GM20431 (cell line): ENCODE data around the gene TMEM150B.

Experiments used
- in situ Hi-C: fragments of 300-500 bp; cut with MseI, MboI; formaldehyde crosslinking; loops from one replicate; pipeline ENCODE4 v1.15.0; 2020; ENCODE audit warnings: low sequenced_read_pairs; ENCODE audit not compliant: unreplicated experiment

TMEM150B gene

DNA sequence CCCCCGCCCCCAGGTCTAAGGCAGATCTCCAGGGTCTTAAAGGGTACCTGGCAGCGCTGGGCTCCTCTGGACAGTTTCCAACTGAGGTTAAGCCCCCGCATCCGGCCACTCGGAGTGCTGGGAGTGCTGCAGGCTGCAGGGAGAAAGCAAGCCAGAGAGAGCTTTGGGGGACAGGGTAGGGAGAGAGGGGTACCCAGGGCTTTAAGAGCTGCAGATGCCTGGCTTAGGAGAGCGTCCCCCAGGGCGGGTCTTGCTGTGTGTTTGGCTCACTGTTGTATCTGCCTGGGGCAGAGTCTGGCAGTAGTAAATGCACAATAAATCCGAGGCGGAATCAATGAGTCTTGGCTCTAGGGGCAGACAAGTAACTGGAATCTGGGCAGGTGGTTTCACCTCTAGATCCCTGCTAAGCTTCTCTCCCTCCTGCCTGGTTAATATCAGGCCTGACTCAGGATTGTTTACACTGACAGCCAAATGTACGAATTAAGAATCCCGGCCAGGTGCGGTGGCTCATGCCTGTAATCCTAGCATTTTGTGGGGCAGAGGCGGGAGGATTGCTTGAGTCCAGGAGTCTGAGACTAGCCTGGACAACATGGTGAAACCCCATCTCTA lies 30.2 kb upstream of the TMEM150B start:
- in situ Hi-C loops = no loop called here

DNA sequence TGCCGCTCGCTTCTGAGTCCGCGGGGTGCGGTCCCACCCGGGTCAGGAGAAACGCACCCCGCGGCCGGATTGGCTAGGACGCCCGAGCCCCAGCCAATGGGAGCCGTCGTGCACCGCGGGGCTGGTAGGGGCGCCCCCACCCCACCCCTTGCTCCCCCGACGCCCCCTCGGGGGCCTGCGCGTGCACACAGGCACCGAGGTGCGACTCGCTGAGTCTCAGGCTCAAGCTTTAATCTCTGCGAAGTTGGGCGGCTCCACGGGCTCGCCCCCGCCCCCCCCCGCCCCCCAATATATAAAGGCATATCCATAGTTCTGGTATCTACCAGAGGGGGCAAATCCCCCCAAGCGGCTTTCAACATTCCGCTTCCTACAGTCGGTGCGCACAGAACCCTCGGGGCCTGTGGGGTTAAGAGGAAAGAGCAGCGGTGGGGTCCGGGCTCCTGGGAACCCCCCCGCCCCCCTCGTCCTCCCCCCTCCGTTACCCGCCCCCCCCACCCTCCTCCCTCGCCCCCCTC lies 29.6 kb upstream of the TMEM150B start, which contains the start of gene COX6B2:
Gene COX6B2 (minus strand): TSS at position 22 of the 515 bp plus-strand sequence. CDS start 198 bp downstream, outside the sequence.
- in situ Hi-C loops = no loop called here

DNA sequence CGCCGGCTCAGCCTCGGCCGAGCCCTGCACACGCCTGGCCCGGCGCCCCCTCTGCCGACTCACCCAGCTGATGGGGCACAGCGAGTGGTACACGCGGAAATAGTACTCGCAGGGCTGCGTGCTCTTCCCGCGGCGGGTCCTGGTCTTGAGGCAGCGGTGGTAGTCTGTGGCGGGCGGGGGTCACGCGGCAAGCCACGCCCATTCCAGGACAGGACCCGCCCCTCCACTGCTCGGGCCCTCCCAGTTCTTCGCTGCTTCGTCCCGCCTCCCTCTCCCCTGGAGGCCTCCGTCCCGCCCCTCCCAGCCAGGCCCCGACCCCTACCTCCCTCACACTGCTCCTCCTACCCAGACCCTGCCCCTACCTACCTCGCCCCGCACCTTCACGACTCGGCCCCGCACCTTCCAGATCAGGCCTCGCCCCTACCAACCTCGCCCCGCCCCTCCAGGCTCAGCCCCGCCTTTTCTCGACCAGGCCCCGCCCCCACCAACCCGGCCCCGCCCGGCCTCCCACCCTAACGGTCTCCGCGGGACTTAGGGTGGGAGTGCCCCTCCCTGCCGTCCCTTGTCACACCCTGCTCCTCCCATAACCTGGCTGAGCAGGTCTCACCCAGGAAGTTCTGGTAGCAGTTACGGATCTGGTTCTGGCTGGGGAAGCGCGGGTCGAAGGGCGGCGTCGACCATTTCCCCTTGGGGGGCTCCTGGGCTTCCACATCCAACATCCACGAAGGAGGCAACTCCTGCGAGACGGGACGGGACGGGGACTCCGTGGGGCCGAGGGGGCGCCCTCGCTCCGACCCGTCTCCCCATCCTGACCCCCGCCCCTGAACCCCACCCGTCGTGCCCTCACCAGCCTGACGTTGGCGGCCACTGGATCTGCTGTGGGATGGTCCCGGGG lies 28.9 kb upstream of the TMEM150B start:
- in situ Hi-C loops = no loop called here

DNA sequence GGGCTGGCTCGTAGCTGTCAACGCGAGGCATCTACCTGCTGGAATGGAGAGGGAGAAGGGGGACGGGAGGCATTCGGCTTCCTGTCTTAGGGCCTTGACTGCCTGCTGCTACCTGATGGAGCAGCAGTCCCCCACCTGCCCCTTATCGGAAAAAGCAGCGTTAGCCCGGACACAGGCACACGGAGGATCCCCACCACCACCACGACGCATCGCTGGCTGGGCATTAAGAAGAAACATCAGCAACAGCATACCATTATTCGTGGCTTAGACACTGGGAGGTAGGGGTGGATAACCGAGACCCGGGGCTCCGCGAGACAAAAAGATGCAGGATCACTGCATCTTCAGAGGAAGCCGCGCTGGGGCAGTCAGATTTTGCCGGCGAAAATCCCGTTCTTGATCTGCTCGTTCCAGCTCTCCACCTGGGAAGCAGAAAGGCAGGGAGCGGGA lies 28.2 kb upstream of the TMEM150B start:
- in situ Hi-C loops = no loop called here

DNA sequence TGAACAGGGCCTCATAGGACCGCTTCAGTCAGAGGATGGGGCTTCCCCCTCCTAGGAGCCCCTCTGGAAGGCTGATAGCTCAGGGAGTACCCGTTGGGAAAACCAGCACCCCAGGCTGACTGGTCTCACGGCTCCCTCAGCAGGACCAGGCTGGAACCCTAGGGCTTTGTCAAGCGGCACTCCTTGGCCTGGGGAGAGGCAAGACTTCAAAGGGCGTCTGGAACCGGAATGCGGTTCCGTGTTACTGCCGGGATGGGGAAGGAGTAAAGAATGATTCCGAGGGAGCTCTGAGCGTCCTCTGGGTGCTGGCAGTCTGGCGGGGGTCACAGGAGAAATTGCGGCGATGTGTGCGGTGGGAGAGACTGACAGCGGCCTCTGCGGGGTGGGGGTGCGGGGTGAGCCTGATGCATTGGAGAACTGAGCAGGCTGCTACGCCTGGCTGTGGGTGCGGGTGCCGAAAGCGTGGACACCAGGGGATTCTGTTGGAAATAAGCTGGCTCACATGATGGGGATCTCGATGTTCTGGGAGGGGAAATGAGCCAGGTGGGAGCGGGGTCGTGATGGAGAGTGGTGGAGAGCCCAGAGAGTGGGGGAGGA lies 27.5 kb upstream of the TMEM150B start:
- in situ Hi-C loops = no loop called here

DNA sequence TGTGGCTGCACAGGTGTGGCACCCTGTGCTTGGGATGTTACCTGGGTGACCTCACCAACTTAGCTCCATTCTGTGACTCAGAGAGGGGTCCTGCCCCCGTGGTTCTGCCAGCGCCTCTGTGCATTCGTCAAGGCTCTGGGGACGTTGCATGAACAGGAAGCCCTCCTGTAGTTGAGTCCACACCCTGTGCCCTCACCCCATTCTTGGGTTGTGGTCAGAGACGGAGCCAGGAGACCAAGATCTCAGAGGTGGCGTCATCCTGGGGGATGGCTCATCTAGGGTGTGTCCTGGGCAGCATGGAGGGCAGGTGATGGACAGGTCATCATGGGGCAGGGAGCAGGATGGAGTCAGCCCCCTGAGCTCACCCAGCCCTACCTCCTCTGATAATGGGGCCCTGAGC lies 26.9 kb upstream of the TMEM150B start:
- in situ Hi-C loops = no loop called here

DNA sequence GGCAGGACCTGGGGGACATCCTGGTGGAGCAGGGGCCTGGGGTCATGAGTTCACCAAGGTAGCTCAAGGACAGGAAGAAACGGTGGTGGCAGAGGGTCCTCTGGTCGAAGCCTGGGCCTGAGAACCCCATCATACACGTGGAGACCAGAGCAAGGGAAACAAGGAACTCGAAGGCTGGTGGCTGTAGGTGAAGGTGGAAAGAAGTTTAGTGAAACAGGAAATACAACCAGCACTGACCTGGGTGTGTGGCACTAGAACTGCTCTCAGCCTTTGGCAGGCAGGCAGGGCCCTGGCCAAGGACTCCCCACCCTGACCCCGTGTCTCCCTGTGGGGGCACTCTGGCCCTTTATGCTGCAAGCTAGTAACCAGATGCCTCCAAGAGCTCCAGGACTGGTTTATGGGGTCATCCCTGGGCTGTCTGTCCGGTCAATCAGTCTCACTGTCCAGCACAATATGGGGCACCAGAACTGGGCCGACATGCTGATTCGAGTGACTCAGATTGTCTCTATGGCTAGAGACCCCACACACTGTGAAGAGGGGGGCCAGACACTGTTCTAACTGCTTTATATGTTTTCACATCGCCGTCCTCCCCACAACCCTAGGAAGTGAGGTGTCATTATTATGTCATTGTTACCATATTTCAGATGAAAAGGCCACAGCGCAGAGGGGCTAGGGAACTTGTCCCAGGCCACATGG lies 25.6 kb upstream of the TMEM150B start:
- in situ Hi-C loops = no loop called here

DNA sequence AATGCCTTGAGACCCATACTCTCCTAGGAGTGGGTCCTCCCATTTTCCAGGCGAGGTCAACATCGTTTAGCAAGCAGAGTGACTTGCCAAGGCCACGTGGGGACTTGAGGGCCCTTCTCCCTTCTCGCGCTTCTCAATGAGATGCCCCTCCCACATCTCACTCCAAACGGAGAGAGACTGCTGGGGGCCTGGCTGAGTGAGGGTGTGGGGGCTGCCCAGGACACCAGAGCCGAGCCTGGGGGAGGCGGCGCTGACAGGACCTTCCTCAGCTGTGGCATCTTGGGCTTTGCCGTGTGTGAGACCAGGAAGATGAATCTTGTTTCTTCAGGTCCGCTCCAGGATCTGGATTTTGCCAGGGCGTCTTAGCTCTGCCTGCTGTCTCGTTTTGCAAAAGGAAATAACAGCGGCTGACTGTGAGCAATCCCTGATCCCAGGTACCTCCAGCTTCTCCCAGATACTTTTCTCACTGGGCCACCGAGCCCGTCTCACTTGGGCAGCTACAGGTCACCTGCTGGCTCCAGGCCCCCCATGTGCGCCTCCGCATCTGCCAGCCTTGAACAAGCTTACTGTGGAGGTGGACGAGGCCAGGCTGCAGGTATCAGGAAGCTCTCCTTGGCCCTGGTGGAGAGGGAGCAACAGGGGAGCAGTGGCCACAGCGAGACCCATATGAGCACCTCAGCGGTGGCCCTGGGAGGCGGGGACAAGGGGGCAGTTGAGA lies 23.3 kb upstream of the TMEM150B start:
- in situ Hi-C loops = no loop called here

DNA sequence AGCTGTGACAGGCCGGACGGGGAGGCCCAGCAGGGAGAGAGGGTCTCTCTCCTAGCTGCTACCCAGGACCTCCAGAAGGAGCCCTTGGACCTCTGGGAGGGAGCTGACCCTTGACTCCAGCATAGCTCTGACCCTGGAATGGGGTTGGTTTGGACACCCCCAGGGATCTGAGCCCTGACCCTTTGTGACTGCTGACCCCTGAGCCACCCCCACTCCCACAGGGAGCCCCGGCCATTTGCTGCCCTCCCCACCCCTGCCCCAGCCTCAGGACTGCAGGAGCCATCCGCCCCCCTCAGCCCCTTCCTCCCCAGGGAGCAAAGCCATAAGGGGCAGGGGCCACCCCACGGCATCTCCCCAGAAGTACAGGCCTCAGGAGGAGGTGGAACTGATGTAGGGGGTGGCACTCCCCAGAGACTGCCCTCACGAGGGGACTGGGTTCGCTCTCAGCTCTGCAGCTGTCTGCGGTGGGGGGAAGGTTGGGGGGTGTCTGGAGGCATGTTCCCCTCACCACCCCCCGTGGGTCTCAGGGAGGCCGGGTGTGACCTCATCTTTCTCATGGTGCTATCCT lies 22.4 kb upstream of the TMEM150B start:
- in situ Hi-C loops = no loop called here

DNA sequence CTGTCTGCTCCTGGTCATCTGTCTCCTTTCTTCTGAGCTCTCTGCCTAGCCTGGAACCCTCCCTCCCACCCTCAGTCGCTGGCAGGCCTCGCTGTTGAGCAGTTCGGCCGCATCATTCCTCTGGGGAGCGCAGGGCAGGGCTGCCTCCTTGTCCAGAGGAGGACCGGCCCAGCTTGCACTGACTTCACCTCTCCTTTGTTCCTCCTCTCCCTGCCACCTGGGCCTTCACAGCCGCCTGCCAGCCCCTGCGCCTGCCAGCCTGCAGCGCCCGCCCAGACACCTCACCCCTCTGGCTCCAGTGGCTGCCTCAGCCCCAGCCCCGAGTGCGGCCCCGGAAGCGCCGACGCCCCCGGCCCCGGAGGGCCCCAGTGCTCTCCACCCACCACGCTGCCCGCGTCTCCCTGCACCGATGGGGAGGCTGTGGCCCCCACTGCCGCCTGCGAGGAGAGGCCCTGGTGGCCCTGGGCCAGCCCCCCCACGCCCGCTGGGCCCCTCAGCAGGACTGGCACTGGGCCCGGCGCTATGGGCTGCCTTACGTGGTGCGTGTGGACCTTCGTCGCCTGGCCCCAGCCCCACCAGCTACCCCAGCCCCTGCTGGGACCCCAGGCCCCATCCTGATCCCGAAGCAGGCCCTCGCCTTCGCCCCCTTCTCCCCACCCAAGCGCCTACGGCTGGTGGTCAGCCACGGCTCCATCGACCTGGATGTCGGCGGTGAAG lies 21.7 kb upstream of the TMEM150B start:
- in situ Hi-C loops = no loop called here

DNA sequence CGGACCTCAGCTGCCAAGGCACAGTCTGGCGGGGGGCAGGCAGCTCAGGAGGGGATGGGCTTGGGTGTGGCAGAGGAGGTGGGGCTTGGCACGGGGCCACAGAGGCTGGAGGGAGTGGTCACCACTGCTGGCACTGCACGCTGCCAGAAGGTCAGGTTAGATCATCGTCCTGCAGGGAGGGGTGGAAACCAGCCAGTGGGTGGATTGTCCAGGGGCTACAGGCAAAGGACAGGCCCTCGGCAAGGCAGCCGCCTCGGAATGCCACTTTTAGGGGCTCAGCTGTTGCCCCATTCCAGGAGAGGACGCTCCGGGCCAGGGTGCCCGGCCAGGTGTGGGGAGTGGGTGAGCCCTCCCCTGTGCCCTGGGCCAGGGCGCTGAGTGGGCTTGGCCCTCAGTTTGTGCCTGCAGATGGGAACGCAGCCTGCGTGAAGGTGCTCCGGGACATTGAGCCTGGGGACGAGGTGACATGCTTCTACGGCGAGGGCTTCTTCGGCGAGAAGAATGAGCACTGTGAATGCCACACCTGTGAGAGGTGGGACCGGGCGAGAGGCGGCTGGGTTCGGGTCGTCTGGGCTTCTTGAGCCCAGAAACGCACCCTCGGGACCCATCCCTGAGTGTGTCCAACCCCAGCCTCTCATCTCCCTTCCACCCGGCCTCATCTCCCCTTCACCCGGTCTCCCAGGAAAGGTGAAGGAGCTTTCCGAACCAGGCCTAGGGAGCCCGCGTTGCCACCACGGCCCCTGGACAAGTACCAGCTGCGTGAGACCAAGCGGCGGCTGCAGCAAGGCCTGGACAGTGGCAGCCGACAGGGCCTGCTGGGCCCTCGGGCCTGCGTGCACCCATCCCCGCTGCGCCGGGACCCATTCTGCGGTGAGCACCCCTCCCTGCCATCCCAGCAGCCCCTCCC lies 20.9 kb upstream of the TMEM150B start:
- in situ Hi-C loops = no loop called here

DNA sequence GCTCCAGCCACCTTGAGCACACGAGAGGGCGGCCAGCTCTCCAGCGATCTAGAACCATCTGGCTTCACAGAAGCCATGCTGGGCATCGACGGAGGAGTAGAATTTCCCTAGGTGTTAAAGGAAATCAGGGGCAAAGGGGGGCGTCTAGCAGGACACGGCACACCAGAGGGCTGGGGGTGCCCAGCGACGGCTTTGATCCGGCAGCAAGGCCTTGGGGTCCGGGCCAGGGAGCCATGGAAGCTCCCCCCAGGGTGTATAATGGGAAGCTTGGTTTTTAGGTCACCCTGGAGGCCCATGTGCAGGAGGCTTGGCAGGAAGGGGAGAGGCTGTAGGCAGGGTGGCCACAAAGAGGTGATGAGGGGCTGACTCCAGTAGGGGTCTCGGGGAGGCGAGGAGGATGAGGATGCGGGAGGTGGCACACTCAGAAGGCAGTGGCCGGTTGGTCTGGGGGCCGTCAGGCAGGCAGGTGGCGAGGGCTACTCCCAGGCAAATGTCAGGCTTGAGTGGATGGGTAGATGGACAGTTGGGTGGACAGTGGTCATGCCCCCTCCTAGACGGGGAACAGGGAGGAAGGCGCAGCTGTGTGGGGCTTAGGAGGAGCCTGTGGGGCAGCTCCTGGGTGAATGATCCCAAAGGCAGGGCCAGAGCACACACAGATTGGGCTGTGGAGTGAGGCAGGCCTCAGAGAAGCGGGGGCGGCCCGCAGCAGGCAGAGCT lies 20.1 kb upstream of the TMEM150B start:
- in situ Hi-C loops = no loop called here

DNA sequence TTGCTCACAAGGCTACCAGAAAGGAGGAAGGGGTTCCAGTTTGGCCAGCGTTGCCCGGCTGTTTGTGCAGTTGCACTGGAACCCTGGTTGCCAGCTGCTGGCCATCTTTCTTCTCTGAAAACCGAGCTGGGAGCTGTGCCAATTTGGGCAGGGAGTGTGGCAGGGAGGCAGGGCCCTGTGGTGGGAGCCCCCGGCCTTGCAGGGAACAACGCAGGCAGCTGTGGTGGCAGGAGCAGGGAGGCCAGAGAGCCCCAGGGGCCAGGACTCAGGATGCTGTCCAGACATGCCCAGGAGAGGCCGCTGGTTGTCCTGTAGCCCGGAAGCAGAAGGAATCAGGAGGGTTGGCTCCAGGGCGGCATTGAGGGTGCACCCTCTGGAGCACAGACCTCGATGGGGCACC lies 19.3 kb upstream of the TMEM150B start:
- in situ Hi-C loops = no loop called here

DNA sequence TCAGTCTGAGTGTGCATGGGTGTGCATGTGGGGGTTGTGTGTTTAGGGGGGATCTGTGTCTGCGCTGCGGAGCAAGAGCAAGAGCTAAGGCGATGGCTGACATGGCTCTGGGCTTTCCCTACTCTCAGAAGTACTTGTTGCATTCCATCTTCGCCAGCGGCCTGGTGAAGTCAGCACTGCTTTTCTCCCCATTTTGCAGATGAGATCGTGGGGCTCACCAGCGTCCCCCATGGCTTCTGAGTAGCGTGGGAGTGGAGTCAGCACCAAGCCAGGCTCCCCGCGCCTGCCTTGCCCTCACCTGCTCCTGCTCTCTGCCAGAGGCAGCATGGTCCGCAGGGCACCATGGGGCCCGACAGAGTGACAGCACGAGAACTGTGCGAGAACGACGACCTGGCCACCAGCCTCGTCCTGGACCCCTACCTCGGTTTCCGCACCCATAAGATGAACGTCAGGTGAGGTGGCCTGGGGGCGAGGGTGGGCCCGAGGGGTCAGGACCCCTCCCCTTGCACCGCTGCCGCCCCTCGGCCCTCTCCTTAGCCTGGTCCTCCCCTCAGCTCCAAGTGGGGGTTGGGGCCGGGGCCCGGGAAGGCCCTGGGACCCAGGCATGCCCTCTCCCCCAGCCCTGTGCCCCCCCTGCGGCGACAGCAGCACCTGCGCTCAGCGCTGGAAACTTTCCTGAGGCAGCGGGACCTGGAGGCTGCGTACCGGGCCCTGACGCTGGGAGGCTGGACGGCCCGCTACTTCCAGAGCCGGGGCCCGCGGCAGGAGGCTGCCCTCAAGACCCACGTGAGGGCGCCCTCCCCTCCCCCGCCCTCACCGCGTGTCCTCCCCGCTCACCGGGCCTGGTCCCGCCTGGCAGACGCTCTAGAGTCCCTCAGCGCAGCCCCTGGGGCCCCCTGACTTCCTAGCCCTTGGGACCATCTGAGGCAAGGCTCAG lies 16.7 kb upstream of the TMEM150B start:
- in situ Hi-C loops = no loop called here

DNA sequence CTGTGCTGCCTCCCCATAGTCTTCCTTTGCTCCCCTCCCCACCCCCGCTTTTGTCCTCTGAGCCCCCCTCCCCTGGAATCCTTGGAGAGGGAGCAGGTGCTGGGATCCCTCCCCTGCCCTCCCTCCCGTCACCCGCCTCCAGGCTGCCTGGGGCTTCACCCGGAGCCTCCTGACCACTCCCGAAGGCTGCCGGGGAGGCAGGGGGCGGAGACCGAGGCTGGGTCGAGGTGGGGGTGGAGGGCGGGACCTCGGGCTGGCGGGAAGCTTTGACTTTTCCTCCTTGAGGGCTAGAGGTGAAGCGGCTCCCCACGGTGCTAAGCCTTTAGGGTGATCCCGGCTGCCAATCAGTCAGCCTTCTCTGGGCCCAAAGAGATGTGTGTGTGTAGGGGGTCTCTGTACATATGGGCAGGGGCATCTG lies 16.0 kb upstream of the TMEM150B start:
- in situ Hi-C loops = no loop called here

DNA sequence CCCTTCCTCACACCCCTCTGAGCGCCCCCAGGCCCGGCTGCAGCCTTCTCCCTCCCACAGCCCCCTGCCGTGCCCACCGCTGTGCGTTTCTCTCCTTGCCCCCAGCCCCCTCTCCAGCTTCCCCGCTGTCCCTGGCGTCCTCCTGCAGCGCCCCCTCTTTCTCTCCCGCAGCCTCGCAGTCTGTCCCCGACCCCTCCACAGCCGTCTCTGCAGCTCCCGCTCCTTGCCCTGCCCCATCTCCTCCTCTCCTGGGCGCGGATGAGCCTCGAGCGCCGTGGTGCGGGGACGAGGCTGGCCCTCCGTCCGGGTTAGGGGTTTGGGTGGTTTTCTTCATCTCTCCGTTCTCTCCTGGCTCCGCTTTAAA lies 15.6 kb upstream of the TMEM150B start:
- in situ Hi-C loops = no loop called here
